ENCODE results near the gene ZBED4. TPM values are rescaled to one million over a fixed set of nuclear protein-coding genes. Genes with fewer than 3 reads are reported as not detected.

Gene ZBED4
- total RNA-seq, 1 donor, result 13.4 TPM

DNA sequence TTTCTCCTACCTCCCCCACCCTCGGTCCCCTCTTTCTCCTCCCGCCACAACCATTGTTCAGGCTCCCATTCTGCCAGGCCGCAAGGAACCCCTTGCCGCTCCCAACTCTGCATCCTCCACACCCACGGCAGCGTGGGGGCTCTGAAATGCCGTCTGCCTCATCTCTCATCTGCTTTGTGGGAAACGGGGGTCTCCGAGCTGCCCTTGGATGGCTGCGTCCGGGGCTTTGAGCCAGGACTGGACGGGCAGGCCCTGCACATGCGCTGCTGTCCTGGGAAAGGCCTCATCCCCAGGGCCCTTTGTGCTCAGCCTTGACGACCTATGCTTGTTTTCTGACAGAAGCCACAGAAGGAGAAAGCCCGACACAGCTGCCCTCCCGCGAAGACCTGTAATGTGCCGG, 73.3 kb downstream of the ZBED4 start:
- no peak for DNase-seq (ENCODE audit: low read depth)
- H3K4me3 ChIP-seq (ENCODE audit: low read depth, low read length), result no peak overlapping the region
- TF ChIP-seq, protein P1, sequence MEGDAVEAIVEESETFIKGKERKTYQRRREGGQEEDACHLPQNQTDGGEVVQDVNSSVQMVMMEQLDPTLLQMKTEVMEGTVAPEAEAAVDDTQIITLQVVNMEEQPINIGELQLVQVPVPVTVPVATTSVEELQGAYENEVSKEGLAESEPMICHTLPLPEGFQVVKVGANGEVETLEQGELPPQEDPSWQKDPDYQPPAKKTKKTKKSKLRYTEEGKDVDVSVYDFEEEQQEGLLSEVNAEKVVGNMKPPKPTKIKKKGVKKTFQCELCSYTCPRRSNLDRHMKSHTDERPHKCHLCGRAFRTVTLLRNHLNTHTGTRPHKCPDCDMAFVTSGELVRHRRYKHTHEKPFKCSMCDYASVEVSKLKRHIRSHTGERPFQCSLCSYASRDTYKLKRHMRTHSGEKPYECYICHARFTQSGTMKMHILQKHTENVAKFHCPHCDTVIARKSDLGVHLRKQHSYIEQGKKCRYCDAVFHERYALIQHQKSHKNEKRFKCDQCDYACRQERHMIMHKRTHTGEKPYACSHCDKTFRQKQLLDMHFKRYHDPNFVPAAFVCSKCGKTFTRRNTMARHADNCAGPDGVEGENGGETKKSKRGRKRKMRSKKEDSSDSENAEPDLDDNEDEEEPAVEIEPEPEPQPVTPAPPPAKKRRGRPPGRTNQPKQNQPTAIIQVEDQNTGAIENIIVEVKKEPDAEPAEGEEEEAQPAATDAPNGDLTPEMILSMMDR (IDR thresholded peaks at IDR 0.05; ENCODE audit: insufficient read depth, low read depth, low read length), result no peak

DNA sequence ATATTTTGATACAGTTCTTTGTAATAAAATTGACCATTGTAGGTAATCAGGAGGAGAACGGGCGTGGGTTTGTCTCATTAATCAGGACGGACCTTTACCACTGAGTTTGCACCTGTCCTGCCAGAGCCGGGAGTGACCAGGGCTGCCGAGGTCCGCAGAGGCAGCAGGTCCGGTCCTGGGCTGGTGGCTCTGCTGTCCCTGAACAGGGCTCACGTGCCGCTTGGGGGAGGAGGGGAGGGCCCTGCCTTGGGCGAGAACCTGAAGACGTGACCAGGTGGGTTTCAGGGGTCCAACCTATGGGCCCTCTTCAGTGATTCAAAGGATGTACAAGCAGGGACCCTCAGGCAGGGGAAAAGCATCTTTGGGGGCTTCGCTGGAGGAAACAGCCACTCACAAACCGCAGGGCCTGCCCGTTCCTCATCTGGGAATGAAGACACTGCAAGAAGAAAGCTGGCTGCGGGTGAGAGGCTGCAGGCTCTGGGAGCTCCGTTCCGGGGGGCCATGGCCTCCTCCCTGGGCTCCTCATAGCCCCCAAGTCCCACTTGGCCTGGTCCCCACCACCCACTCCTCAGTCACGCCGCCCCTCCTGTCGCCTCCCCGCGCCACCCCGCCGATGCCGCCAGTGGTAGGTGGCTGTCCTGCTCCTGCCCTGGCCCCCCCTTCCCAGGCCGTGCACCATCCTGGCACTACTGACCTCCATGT, 74.0 kb downstream of the ZBED4 start:
- DNase-seq (ENCODE audit: low read depth), result no peak
- H3K4me3 ChIP-seq (ENCODE audit: low read depth, low read length), result no peak overlapping the region
- TF ChIP-seq, protein P1 (IDR thresholded peaks at IDR 0.05; ENCODE audit: insufficient read depth, low read depth, low read length), result no peak

DNA sequence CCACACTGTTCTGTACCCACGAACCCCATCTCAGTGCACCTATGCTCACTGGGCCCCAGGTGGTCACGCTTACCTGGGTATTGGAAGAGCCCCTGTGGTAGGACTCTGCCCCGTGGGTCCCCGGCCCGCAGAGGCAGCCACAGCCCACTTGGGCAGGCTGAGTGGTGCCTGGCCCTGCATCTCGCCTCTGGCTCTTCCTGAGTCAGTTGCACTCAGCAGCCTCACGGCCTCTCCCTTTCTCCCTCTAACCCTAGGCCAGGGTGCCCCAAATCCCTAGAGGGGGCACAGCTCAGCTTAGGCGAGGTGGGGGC, 74.5 kb downstream of the ZBED4 start:
- TF ChIP-seq, protein P1 (IDR thresholded peaks at IDR 0.05; ENCODE audit: insufficient read depth, low read depth, low read length), result no peak
- H3K4me3 ChIP-seq (ENCODE audit: low read depth, low read length), result no peak overlapping the region
- DNase-seq (ENCODE audit: low read depth), result no peak

DNA sequence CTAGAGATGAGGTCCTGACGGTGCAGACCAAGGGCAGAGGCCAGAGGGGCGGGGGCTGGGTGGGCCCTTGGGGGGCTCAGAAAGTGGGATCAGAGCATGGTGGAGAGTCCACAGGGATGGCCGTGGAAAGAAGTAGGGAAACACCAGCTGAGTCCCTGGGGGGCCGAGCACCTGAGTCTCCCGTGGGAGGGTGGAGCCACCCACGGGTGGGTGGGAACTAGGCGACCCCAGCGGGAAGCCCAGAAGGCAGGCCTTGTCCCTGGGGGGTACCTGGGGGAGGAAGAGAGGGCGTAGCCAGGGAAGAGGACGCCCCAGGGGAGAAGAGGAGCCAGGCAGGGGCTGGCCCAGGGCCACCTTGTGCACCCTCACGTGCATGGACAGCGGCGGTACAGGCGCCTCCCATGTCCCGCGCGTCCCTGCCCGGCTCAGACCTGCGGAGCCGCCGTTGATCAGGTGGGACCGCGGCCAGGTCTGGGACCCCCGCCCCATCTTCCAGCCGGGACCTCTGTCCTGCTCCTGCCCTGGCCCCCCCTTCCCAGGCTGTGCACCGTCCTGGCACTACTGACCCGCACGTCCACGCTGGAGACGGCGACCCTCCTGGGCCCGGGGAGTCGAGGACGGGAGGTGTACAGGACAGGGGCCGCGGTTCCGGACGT, 75.0 kb downstream of the ZBED4 start:
- H3K4me3 ChIP-seq (ENCODE audit: low read depth, low read length), result no peak overlapping the region
- no peak for DNase-seq (ENCODE audit: low read depth)
- TF ChIP-seq, protein P1 (IDR thresholded peaks at IDR 0.05; ENCODE audit: insufficient read depth, low read depth, low read length), result no peak

DNA sequence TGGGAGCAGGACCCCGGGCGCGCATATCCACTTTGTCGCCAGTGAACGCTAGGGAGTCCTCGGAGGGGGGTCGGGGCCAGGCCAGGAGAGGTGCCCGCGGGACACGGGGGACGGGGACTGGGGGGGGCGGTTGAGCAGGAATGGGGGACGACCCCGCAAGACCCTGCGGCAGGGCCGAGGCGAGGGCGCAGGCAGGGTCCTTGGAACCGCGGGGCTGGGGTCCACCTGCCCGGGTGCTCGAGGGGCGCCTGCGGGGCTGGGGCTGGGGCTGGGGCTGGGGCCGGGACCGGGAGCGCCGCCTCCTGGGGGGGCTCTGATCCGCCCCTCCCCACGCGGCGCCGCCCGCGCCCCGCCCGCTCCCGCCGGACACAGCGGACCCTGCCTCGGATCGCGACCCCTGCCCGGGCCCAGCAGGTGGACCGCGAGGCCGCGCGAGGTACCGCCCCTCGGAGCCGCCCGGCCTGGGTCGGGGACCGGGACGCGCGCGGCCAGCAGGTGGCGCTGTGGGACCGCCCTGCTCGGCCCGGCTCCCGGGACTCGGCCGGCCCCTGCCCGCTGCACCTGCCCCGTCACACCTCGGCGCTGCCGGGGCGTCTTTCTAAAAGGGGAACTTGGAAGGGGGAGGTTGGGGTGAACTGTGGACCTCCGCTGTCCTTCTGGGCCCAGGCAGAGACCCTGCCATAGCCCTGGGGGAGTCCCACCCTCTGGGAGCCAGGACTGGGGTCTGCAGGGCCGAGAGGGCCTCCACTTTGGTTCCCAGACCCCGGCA, 75.8 kb downstream of the ZBED4 start:
- DNase-seq (ENCODE audit: low read depth), result peak; percentile 22
- TF ChIP-seq, protein P1 (IDR thresholded peaks at IDR 0.05; ENCODE audit: insufficient read depth, low read depth, low read length), result peak; percentile 48
- H3K4me3 ChIP-seq (ENCODE audit: low read depth, low read length), result no peak overlapping the region

DNA sequence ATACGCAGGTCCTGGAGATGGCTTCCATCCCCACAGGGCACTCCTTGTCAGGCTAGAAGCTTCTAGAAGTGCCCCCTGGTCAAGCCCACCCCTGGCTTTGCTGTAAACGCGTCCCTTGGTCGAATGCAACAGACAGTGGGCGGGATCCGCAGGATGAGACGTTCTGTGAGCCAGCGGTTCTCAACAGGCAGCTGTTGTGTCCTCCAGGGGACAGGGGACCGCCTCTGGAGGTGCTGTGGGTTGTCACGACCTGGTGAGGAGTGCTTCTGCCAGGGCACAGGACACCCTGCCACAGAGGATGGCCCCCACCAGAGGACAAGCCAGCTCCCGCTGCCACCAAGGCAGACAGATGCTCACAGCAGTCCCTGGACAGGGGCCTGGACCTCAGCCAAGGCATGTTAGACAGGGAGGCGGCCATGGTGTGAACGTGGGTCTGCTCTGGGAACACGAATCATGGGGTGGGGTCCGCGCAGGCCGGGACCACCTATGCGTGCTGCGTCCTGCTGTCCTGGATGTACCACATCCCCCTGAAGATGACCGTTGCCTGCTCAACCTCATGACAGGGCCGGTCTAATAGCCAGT, 76.4 kb downstream of the ZBED4 start:
- no peak for DNase-seq (ENCODE audit: low read depth)
- TF ChIP-seq, protein P1 (IDR thresholded peaks at IDR 0.05; ENCODE audit: insufficient read depth, low read depth, low read length), result no peak
- no peak overlapping the region for H3K4me3 ChIP-seq (ENCODE audit: low read depth, low read length)

All from fibroblast of villous mesenchyme (primary cell).